ENCODE results near the gene SOWAHC. TPM values are rescaled to one million over a fixed set of nuclear protein-coding genes. Genes with fewer than 3 reads are reported as not detected.

The SOWAHC gene
- total RNA-seq, 2 donors from 2014 or later: 1.1 to 1.3 TPM

DNA sequence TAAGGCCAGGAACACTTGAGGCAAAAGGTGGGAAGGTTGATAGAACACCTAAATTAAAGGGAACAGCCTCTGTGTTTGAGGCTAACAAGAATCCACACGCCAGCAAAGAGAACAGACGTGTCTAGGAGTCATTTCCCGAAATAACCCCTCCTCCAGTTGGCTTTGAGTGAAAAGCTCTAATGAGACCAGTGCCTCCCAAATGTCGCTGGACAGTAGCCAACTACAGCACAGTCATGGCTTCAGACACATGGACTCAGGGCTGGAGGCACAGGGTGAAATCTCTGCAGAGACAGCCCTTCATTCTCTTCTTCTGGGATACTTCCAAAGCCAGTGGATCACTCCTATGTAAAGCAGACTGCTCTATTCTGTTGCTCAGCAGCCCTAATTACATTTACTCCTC, 49.6 kb downstream of the SOWAHC start:
- DNase-seq: no peak
- no peak for ATAC-seq
- Mint-ChIP-seq H3K4me1 (no peaks in the 10 kb centered on the region), H3K36me3 (ENCODE audit: low read depth) (no peaks in the 10 kb centered on the region), H3K27ac (no peak overlapping the region), H3K27me3 (peaks cover 57% of the 10 kb centered on the region), H3K4me3 (no peak overlapping the region)
- no peaks in the 10 kb centered on the region for H3K9me3 ChIP-seq (ENCODE audit: control insufficient read depth, low read length, poor library complexity, severe bottlenecking)

DNA sequence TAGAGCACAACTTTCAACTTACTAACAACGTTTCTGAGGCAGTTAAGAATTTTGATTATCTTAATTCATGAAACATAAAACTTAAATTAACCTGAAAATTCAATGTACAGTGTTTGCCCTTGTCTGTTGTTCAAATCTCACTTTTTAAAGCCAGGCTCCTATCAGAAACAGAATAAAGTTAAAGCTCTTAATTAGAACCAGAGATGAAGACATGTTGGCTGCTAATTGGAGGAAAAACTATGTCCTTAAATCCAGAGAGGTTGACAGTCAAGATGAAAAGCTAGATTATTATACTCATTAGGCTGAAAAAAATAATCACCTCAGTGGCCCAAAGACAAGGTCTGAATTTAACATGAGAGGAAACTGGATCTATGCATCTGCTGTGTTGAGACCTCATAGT, 52.3 kb downstream of the SOWAHC start:
- Mint-ChIP-seq H3K4me3 (no peak overlapping the region), H3K4me1 (no peaks in the 10 kb centered on the region), H3K27me3 (peaks cover 60% of the 10 kb centered on the region), H3K27ac (no peak overlapping the region), H3K36me3 (ENCODE audit: low read depth) (no peaks in the 10 kb centered on the region)
- ATAC-seq (no peak), DNase-seq (no peak)
- no peaks in the 10 kb centered on the region for H3K9me3 ChIP-seq (ENCODE audit: control insufficient read depth, low read length, poor library complexity, severe bottlenecking)

Other genes with a start within 250 kb of the SOWAHC start
- 1 to 10 TPM; 3.9 to 6.2 TPM for gene SEPTIN10, start 398 bp upstream of the SOWAHC start, total RNA-seq
- 100 to 1,000 TPM; 176 to 218 TPM for gene RGPD5, start 179.9 kb downstream of the SOWAHC start, total RNA-seq

Measured in T-helper 17 cell (primary cell).